ES-I3 (cell line): ENCODE data around the gene FADS2.

ENCODE experiments used
- H3K36me3 ChIP-seq: 2 replicates; pipeline ENCODE4 v1.6.1; 2013; ENCODE audit warnings: mild to moderate bottlenecking, low read length, control low read depth, moderate library complexity; ENCODE audit not compliant: insufficient read depth
- H3K4me1 ChIP-seq: 2 replicates; pipeline ENCODE4 v1.6.1; 2013; ENCODE audit warnings: mild to moderate bottlenecking, control low read depth, low read length; ENCODE audit not compliant: insufficient read depth
- H3K9ac ChIP-seq: 2 replicates; pipeline ENCODE4 v1.6.1; 2013; ENCODE audit warnings: low read depth, mild to moderate bottlenecking, low read length, moderate library complexity
- H3K9me3 ChIP-seq: 2 replicates; pipeline ENCODE4 v1.6.1; 2013; ENCODE audit warnings: mild to moderate bottlenecking, low read length, moderate library complexity; ENCODE audit not compliant: control insufficient read depth, insufficient read depth

The FADS2 gene

DNA sequence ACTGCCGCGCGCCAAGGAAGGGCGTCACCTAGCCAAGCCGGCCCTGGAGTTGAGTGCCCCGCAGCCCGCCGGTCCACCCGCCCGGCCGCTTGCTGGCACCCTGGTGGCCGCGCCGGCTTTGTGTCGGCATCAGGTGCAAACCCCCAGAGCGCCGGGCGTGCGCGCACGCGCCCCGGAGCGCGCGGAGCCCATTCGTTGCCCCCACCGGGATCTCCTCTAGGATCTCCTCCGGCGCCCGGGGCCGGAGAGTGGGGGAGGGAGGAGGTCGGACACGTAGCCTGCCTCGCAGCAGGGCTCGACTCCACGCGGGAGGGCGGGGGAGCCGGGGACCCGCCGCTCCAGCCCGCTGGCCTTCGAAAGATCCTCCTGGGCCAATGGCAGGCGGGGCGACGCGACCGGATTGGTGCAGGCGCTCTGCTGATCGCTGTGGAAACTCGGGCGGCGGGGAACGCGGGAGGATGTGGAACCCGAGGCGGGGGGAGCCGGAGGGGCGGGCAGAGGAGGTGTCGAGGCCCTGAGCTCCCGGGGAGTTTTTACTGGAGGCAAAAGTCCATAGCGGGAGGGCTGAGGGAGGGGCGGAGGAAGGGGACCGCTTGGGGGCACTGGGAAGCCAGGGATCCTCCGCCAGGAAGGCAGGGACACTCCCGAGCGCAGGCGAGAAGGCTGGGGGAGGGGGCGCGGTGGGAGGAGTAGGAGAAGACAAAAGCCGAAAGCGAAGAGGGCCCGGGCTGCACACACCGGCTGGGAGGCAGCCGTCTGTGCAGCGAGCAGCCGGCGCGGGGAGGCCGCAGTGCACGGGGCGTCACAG, at the start of gene FADS2:
Gene FADS2 (plus strand): TSS at position 730 of the 808 bp plus-strand sequence. CDS start 91 bp downstream, outside the sequence.
- Histone ChIP-seq H3K9me3 (no peaks in the 10 kb centered on the region), H3K4me1 (peaks cover 15% of the 10 kb centered on the region), H3K9ac (peak within 1 kb of the TSS; percentile 54), H3K36me3 (peaks cover 3% of the 10 kb centered on the region; the same call in 1 of the 2 replicates)

GRCh38 chr11:61778357-61778886, 49.7 kb upstream of the FADS2 start:
- no peaks in the 10 kb centered on the region for H3K9me3 ChIP-seq
- no peaks in the 10 kb centered on the region; the same call in 1 of the 2 replicates for H3K36me3 ChIP-seq
- H3K4me1 ChIP-seq: no peaks in the 10 kb centered on the region
- H3K9ac ChIP-seq: no peak overlapping the region

- Histone ChIP-seq H3K4me1 (no peaks in the 10 kb centered on the region), H3K36me3 (no peaks in the 10 kb centered on the region; the same call in 1 of the 2 replicates), H3K9ac (no peak overlapping the region), H3K9me3 (no peaks in the 10 kb centered on the region)
These were observed 49.0 kb upstream of the FADS2 start for GRCh38 chr11:61778920-61779650.

- Histone ChIP-seq H3K9me3 (no peaks in the 10 kb centered on the region), H3K9ac (no peak overlapping the region), H3K4me1 (no peaks in the 10 kb centered on the region), H3K36me3 (peaks cover 2% of the 10 kb centered on the region; the same call in 1 of the 2 replicates)
These were observed 48.2 kb upstream of the FADS2 start for GRCh38 chr11:61779666-61780525.

- Histone ChIP-seq H3K36me3 (peaks cover 3% of the 10 kb centered on the region; the same call in 1 of the 2 replicates), H3K9ac (no peak overlapping the region)
These were observed 47.4 kb upstream of the FADS2 start for GRCh38 chr11:61780581-61781162.

DNA sequence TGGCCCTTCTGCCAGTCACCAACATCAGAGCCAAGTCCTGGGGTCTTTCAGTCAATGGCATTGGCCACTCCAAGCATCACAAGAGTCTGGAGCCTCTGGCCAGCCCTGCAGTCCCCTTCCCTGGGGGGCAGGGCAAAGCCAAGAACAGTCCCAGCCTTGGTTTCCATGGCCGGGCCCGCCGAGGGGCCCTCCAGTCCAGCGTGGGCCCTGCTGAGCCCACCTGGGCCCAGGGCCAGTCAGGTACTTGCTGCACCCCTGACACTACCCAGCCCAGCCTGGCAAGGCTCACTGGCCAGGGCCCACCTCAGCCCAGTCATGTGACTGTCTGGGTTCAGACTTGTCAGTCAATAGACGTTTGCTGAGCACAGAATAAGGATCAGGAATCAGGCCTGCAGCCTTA, 46.5 kb upstream of the FADS2 start:
- H3K9me3 ChIP-seq: no peaks in the 10 kb centered on the region
- peaks cover 3% of the 10 kb centered on the region; the same call in 1 of the 2 replicates for H3K36me3 ChIP-seq
- no peaks in the 10 kb centered on the region for H3K4me1 ChIP-seq
- H3K9ac ChIP-seq: no peak overlapping the region

More at GRCh38 chr11:61780581-61781162, 47.4 kb upstream of the FADS2 start:
- no peaks in the 10 kb centered on the region for H3K9me3 ChIP-seq
- H3K4me1 ChIP-seq: no peaks in the 10 kb centered on the region

DNA sequence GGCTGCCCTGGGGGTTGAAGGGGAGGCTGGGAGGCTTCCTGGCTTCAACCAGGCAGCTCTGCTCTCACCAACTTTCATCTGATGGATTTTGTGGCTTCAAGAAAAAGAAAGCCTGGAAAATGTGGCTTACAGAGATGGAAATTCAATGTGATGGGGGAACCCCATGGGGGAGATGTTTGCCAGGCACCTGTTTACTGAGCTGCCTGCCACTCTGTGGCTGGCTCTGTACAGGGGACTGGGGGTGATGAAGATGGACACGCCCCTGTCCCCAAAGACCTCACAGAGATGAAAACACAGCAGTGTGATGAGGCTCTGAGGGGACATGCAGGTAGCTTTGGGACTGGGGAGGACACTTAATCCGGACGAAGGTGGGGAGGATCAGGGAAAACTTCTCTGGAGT, 45.8 kb upstream of the FADS2 start:
- peaks cover 3% of the 10 kb centered on the region; the same call in 1 of the 2 replicates for H3K36me3 ChIP-seq
- H3K9me3 ChIP-seq: no peaks in the 10 kb centered on the region
- H3K9ac ChIP-seq: no peak overlapping the region
- no peaks in the 10 kb centered on the region for H3K4me1 ChIP-seq

- Histone ChIP-seq H3K4me1 (no peaks in the 10 kb centered on the region), H3K36me3 (peaks cover 3% of the 10 kb centered on the region; the same call in 1 of the 2 replicates), H3K9ac (no peak overlapping the region), H3K9me3 (no peaks in the 10 kb centered on the region)
These were observed 45.3 kb upstream of the FADS2 start for GRCh38 chr11:61782841-61783240.

DNA sequence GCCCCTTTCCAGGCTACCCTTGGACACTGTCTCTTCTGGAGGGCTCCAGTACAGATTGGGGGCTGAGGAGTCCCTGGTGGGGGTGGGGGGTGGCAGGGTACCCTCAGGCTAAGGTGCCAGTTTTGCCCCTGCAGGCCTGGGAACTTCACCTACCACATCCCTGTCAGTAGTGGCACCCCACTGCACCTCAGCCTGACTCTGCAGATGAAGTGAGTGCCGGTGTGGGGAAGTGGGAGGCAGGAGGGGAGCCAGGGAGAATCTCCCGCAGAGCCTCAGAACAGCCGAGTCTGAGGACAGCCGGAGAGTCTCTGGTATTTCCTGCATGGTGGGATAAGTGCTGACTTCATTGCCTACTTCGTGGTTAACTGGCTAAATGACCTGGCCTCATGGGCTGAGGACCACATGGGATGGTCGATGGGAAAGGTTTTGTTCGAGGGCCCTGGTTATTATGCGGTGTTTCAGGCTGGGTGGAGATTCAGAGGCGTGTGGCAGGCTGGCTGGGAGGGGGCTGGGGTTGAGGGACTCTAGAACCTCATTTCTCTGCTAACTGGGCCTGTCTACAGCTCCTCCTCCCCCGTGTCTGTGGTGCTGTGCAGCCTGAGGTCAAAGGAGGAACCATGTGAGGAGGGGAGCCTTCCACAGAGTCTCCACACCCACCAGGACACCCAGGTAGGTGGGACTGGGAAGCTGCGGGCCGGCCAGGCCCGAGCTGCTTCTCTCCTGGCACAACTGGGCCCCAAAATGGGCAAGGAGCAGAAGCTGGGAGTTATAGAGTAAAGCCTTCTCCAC, 44.2 kb upstream of the FADS2 start:
- H3K9me3 ChIP-seq: no peaks in the 10 kb centered on the region
- no peak overlapping the region for H3K9ac ChIP-seq
- peaks cover 3% of the 10 kb centered on the region; the same call in 1 of the 2 replicates for H3K36me3 ChIP-seq
- no peaks in the 10 kb centered on the region for H3K4me1 ChIP-seq

DNA sequence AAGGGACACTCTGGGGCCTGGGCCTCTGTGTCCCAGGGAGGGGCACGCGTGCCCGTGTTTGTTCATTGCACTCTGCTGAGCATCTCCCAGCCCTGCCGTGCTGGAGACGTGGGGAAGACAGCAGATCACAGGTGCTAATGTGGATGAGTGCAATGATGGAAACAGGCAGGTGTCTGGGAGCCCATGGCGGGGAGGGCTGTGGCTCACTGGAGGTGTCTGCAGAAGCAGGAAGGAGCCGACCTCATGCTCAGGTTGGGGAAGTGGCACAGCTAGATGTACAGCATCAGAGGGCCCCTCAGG, 43.6 kb upstream of the FADS2 start:
- no peaks in the 10 kb centered on the region for H3K9me3 ChIP-seq
- H3K36me3 ChIP-seq: peaks cover 5% of the 10 kb centered on the region
- H3K4me1 ChIP-seq: no peaks in the 10 kb centered on the region
- H3K9ac ChIP-seq: no peak overlapping the region

- peaks cover 14% of the 10 kb centered on the region for H3K36me3 ChIP-seq
- H3K9me3 ChIP-seq: no peaks in the 10 kb centered on the region
- H3K4me1 ChIP-seq: no peaks in the 10 kb centered on the region
- H3K9ac ChIP-seq: no peak overlapping the region
These were observed 42.2 kb upstream of the FADS2 start for GRCh38 chr11:61785837-61786402.

DNA sequence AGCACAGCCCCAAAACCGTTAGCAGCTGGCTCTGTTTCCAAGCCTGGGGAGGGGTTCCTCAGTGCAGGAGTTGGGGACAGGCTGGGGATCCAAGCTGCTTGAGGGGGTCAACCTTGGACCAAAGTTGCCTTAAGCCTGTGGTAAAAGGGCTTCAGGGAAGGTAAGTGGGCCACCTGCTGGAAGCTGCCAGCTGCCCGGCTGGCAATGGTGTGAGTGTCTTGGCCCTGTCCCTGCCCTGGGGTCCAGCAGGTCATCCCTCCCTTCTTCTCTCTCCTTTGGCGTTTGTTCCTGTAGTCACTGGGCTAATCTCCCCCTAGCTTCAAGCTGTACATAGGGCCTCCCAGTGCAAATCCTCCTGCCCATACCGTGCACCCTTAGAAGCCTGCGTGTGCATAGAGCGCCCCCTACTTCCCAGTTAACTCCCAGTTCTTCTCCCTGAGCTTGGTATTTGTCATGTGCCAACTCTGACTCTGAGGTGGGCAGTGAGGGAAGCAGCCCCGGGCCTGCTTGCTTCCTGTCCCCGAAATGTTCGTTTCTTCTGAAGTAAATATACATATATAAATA, 40.1 kb upstream of the FADS2 start:
- H3K36me3 ChIP-seq: peaks cover 14% of the 10 kb centered on the region
- no peak overlapping the region for H3K9ac ChIP-seq
- H3K4me1 ChIP-seq: no peaks in the 10 kb centered on the region
- no peaks in the 10 kb centered on the region for H3K9me3 ChIP-seq
